ENCODE results near the gene KRT1.

Gene KRT1

GRCh38 chr12:52698651-52699340 is 18.6 kb upstream of the KRT1 start:
- DNase-seq, result no peak

DNA sequence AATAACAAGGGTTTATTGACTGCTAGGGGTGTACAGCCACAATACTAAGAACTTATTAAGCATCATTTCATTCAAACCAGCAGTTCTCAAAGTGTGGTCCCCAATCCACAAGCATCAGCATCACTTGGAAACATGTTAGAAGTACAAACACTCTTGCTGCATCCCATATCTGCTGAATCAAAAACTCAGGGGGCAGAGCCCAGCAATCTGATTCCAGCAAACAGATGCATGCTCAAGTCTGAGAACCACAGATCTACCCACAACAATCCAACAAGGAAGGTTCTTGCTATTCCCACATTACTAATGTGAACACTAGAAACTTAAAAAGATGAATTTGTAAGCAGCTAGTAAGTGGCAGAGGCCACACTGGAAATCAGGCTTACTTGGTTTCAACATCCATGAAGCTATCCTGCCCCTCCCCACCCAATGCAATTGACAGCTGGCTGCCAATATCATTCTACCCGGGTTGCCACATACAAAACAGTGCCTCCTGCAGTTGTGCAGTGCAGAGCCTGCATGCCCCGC is 16.9 kb upstream of the KRT1 start:
- DNase-seq, result no peak

- no peak for DNase-seq
Observed at GRCh38 chr12:52696588-52696987, 16.4 kb upstream of the KRT1 start.

- no peak for DNase-seq
Observed at GRCh38 chr12:52695039-52695438, 14.8 kb upstream of the KRT1 start.

GRCh38 chr12:52694151-52694550 is 13.9 kb upstream of the KRT1 start:
- no peak for DNase-seq

DNA sequence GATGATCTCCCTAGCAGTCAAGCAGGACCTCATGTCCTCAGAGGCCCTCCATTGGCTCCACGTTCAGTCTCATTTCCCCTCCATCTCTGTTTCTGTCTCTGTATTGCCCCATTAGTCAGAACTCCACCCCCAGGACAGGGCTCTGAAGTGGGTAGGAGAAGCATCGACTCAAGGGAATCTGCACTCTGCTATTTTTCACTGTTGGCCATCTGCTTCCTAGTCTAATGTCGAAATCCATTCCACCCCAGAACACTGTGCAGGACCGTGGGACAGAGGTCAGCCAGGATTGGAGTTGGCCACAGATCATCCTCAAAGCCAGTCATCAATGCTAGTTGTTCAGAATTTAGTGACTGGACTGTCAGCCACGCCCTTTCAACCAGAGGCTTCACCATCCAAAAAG is 13.1 kb upstream of the KRT1 start:
- DNase-seq, result no peak

DNA sequence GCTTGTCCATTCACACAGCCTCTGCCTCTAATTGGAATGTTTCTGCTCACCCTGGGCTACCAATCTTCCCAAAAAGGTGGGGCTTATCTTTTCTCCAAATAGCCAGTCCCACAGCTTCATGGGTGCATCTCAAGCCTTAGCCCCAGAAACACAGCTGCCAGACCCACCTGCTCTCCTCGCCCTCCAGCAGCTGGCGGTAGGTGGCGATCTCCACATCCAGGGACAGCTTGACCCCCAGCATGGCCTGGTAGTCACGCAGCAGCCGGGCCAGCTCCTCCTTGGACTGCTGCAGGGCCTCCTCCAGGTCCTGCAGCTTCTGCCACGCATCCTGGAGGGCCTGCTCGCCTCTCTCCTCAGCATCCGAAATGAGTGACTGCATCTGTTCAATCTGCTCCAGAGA is 12.0 kb upstream of the KRT1 start:
- DNase-seq, result no peak

DNA sequence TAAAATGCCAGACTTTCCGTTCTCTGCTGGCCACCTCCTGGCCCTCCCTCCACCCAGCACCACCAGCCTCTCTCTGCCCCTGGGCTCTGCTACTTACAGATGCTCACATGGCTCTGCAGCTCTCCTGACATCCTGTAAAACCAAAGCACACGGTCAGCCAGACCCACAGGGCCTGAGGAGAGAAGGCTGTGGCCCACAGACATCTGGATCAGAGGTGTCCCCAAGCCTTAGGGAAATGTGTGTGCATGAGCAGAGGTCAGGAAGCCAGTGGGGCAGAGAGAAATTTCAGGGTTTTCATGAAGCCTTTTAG is 11.6 kb upstream of the KRT1 start:
- DNase-seq, result no peak

- peak; percentile 54 for DNase-seq
Observed at GRCh38 chr12:52691076-52691840, 11.1 kb upstream of the KRT1 start.

GRCh38 chr12:52690351-52691075 is 10.3 kb upstream of the KRT1 start:
- DNase-seq, result no peak

GRCh38 chr12:52689936-52690335 is 9.7 kb upstream of the KRT1 start:
- DNase-seq, result no peak

DNA sequence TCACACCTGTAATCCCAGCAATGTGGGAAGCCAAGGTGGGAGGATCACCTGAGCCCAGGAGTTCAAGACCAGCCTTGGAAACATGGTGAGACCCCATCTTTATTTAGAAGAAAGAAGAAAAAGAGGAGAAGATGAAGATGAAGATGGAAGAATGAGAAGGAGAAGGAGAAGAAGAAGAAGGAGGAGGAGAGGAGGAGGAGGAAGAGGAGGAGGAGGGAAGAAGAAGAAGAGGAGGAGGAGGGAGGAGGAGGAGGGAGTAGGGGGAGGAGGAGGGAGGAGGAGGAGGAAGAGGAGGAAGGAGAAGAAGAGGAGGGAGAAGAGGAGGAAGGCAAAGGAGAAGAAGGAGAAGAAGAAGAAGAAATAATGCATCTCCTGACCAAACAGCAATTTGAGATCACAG is 9.0 kb upstream of the KRT1 start:
- DNase-seq, result no peak

GRCh38 chr12:52688481-52688880 is 8.3 kb upstream of the KRT1 start:
- no peak for DNase-seq

- DNase-seq, result no peak
Observed at GRCh38 chr12:52687497-52688385, 7.5 kb upstream of the KRT1 start.

- DNase-seq, result no peak
Observed at GRCh38 chr12:52686756-52687487, 6.7 kb upstream of the KRT1 start.

- DNase-seq, result no peak
Observed at GRCh38 chr12:52686063-52686462, 5.9 kb upstream of the KRT1 start.

GRCh38 chr12:52685406-52685890 is 5.2 kb upstream of the KRT1 start:
- no peak for DNase-seq

DNA sequence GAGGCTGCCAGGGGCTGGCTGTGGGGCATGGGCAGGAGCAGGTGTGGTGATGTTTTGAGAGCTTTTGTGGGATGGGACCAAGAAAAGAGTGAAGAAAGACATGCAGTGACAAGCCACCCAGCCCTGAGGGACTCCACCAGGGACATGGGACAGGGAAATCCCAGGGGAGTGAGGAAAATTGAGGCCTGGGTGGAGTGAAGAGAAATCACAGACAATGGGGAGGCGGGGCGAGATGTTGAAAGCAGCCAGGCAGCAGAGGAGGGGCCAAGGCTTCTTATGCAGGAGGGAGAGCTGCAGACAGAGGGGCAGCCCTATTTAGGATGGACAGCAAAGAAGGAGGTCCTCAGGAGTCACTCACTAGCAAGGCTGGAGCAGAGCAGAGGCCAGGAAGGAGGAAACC is 4.2 kb upstream of the KRT1 start:
- DNase-seq, result no peak

GRCh38 chr12:52683575-52684300 is 3.5 kb upstream of the KRT1 start:
- DNase-seq, result no peak

DNA sequence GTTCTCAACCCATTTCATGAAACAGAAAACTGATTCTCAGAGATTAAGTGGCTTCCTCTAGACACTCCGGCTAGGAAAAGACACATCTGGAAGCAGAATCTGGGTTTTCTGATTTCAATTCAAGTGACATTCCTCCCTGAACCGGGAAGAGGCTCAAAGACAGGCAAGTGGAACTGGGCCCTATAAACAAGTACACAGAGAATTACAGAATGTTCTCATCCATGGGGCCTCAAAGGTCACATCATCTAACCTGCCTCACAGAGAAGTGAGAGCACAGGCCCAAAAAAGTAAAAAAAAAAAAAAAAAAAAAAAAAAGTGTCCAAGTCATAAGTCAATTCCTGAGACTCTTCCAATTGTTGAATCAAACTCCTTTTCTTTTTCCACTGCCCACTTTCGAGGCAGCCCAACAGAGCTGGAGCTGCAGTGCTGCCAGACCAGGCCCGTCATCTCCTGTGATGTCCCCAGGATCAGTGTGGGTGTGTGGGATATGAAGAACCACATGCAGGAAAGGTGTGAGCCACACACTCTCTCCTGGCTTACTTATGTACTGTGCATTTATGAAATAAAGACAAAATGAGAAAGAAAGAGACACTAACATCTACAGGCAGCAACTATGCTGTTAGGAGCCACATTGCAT is 2.8 kb upstream of the KRT1 start:
- DNase-seq, result no peak

DNA sequence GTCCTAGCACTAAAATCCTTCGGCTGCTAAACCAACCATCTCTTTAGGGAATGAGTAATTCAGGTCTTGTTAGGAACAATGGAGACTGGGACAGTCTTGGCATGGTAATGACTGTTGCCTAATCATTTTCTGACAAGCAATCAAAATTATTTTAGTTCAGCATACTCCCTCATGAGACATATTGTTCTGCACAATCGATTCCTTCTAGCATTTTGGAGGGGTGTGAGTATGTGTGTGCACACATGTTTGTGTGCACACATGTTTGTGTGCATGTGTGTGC is 2.1 kb upstream of the KRT1 start:
- no peak for DNase-seq

Measured in activated CD4-positive, alpha-beta T cell treated with anti-CD3 and anti-CD28 coated beads for 48 hours (primary cell).